ENCODE results near the gene TMEM219.
A peak's percentile ranks its signal among the peaks of the same experiment; 100 is the strongest.

Gene TMEM219

DNA sequence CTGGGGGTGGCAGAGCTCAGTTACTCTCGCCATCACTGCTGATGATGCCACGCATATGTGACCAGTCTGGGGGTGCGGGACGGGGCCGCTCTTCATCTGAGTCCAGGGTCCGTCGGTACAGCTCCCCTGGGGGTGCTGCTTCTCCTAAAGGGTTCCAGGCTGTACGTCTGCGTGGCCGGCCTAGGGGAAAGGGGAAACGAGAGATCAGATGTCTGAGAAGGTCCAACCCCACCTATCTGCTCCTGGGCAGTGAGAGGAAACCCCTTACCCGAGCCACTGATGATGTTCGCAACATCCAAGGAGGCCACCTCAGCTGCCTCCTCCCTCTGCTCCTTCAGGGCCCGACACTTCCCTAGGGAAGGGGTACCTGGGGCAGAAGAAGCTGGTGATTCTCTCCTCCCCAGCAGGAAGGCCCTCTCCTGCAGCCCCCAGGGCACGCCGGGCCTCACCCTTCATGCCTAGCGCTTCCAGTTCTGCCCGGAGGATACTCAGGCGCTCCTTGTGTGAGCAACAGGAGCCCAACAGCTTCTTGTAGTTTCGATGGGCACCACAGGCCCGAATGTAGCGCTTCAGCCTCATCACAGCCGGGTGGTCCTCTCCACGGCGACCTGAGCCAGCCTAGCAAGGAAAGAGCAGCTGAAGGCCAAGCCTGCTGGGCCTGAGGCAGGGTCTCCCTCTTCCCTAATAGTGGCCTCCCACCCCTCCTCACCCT, 31.5 kb downstream of the TMEM219 start:
- peaks cover 62% of the 10 kb centered on the region for H3K36me3 ChIP-seq (ENCODE audit: insufficient read depth, low read length)
- H3K9ac ChIP-seq (ENCODE audit: low read length): no peak overlapping the region
- H3K4me3 ChIP-seq (ENCODE audit: low read depth, low read length, poor library complexity, severe bottlenecking): no peak overlapping the region
- TF ChIP-seq, protein P1, sequence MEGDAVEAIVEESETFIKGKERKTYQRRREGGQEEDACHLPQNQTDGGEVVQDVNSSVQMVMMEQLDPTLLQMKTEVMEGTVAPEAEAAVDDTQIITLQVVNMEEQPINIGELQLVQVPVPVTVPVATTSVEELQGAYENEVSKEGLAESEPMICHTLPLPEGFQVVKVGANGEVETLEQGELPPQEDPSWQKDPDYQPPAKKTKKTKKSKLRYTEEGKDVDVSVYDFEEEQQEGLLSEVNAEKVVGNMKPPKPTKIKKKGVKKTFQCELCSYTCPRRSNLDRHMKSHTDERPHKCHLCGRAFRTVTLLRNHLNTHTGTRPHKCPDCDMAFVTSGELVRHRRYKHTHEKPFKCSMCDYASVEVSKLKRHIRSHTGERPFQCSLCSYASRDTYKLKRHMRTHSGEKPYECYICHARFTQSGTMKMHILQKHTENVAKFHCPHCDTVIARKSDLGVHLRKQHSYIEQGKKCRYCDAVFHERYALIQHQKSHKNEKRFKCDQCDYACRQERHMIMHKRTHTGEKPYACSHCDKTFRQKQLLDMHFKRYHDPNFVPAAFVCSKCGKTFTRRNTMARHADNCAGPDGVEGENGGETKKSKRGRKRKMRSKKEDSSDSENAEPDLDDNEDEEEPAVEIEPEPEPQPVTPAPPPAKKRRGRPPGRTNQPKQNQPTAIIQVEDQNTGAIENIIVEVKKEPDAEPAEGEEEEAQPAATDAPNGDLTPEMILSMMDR (IDR thresholded peaks at IDR 0.05; ENCODE audit: low read length): no peak
- no peak for TF ChIP-seq EZH2 (IDR thresholded peaks at IDR 0.05; ENCODE audit: borderline replicate concordance, low read length)
- H3K9me3 ChIP-seq (ENCODE audit: low read length): no peaks in the 10 kb centered on the region
- no peaks in the 10 kb centered on the region for H3F3A ChIP-seq (ENCODE audit: insufficient read depth, low read length)
- no peaks in the 10 kb centered on the region for H4K20me1 ChIP-seq (ENCODE audit: insufficient read depth, low read length)
- H3K4me1 ChIP-seq (ENCODE audit: insufficient read depth, low read length, severe bottlenecking): peaks cover 27% of the 10 kb centered on the region
- H3K4me2 ChIP-seq (ENCODE audit: low read length): no peak overlapping the region
- no peaks in the 10 kb centered on the region for H3K79me2 ChIP-seq (ENCODE audit: insufficient read depth, low read length)
- H3K27ac ChIP-seq (ENCODE audit: low read depth, low read length, poor library complexity, severe bottlenecking): peak overlapping the region; percentile 89
- no peaks in the 10 kb centered on the region for H3K9me2 ChIP-seq (ENCODE audit: low read depth, low read length)
- no peaks in the 10 kb centered on the region for H3K27me3 ChIP-seq (ENCODE audit: insufficient read depth, low read length)
- no peak overlapping the region for H2AFZ ChIP-seq (ENCODE audit: low read length)

DNA sequence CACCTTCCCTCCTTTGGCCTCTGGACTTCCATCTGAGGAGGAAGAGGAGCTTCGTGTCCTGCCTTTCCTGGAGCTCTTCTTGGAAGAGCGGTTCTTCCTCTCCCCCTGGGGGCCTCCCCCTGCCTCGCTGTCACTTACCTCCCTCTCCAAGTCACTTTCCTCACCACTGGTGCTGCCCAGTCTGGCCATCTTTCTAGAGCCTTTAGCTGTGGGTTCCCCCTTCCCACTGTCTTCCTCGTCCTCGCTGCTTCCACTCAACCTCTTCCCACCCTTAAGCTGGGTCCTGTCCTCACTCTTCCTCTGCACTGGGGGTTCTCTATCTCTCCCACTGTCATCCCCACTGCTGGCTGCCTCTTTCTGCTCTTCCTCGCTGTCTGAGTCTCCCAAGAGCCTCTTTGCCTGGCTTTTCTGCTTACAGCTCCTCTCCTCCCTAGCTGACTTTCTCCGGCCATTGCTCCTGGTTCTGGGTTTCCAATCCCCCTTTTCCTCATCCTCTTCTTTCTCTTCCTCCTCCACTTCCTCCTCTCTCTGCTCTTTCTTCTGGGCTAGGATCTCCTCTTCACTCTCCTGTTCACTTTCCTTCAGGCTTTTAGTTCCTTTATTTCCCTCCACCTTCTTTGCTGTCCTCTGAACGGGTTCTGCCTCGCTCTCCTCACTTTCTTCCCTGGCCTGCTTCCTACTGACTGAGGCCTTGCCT, 32.2 kb downstream of the TMEM219 start:
- Histone ChIP-seq H3K9ac (ENCODE audit: low read length) (peak overlapping the region; percentile 84), H4K20me1 (ENCODE audit: insufficient read depth, low read length) (no peaks in the 10 kb centered on the region), H3K27me3 (ENCODE audit: insufficient read depth, low read length) (no peaks in the 10 kb centered on the region), H3K79me2 (ENCODE audit: insufficient read depth, low read length) (no peaks in the 10 kb centered on the region), H3K4me2 (ENCODE audit: low read length) (peak overlapping the region; percentile 74), H3K9me3 (ENCODE audit: low read length) (no peaks in the 10 kb centered on the region), H3K4me1 (ENCODE audit: insufficient read depth, low read length, severe bottlenecking) (peaks cover 27% of the 10 kb centered on the region), H3F3A (ENCODE audit: insufficient read depth, low read length) (no peaks in the 10 kb centered on the region), H3K36me3 (ENCODE audit: insufficient read depth, low read length) (peaks cover 58% of the 10 kb centered on the region), H3K9me2 (ENCODE audit: low read depth, low read length) (no peaks in the 10 kb centered on the region), H2AFZ (ENCODE audit: low read length) (no peak overlapping the region), H3K27ac (ENCODE audit: low read depth, low read length, poor library complexity, severe bottlenecking) (peak overlapping the region; percentile 89), H3K4me3 (ENCODE audit: low read depth, low read length, poor library complexity, severe bottlenecking) (peak overlapping the region; percentile 84)
- no peak for TF ChIP-seq EZH2 (IDR thresholded peaks at IDR 0.05; ENCODE audit: borderline replicate concordance, low read length)
- TF ChIP-seq, protein P1 (IDR thresholded peaks at IDR 0.05; ENCODE audit: low read length): no peak

DNA sequence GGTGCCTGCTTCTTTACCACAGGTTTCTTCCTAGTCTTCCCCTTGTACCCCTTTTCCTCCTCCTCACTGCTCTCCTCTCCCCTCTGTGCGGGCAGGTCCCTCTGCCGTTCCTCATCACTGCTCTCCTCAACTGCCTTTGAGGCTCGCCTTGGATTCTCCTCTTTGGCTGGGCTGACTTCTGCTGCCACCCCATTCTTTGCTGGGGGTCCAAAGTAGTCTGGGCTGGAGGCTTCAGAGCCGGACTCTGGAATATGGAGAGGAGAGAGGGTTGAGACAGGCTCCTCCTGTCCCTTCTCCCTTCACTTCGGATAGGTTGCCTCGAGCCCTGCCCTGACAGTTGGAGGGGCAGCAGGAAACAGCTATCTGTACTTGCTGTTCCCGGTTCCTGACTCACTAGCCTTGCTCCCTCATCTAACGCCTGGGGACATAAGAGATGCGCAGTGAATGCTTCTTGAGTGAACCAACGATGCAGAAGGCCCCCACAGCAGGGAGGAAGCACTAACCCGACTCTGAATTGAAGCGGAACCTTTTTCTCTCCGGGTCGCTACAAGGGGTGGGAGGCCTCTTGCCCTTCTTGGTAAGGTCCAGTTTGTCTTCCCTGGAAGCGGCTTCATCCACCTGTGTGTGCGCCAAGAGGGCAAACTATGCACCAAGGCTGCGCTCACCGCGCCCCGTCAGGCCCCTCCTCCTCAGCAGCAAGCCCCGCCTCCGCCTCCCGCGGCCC, 32.9 kb downstream of the TMEM219 start:
- Histone ChIP-seq H3K4me3 (ENCODE audit: low read depth, low read length, poor library complexity, severe bottlenecking) (peak overlapping the region; percentile 84), H3K36me3 (ENCODE audit: insufficient read depth, low read length) (peaks cover 57% of the 10 kb centered on the region), H3K9me3 (ENCODE audit: low read length) (no peaks in the 10 kb centered on the region), H3K4me1 (ENCODE audit: insufficient read depth, low read length, severe bottlenecking) (peaks cover 27% of the 10 kb centered on the region), H2AFZ (ENCODE audit: low read length) (no peak overlapping the region), H3K79me2 (ENCODE audit: insufficient read depth, low read length) (no peaks in the 10 kb centered on the region), H3K4me2 (ENCODE audit: low read length) (peak overlapping the region; percentile 74), H3K27me3 (ENCODE audit: insufficient read depth, low read length) (no peaks in the 10 kb centered on the region), H3K9me2 (ENCODE audit: low read depth, low read length) (no peaks in the 10 kb centered on the region), H3K27ac (ENCODE audit: low read depth, low read length, poor library complexity, severe bottlenecking) (peak overlapping the region; percentile 89), H4K20me1 (ENCODE audit: insufficient read depth, low read length) (no peaks in the 10 kb centered on the region), H3K9ac (ENCODE audit: low read length) (peak overlapping the region; percentile 84), H3F3A (ENCODE audit: insufficient read depth, low read length) (no peaks in the 10 kb centered on the region)
- TF ChIP-seq EZH2 (IDR thresholded peaks at IDR 0.05; ENCODE audit: borderline replicate concordance, low read length): no peak
- TF ChIP-seq, protein P1 (IDR thresholded peaks at IDR 0.05; ENCODE audit: low read length): no peak
